HL-60 (cell line): ENCODE data around the gene SPOCK3.

Experiments
- DNase-seq, 2 experiments: peaks; one replicate each; pipeline ENCODE4 v3.0.0-alpha.2; 2010 to 2020; ENCODE audit warnings: low read depth in 1 of 2, low spot score in 1 of 2
- H3K27ac ChIP-seq: fragments of 250-450 bp; sonication (Bioruptor Pico); replicated peaks from 2 replicates; pipeline ENCODE4 v1.5.1; 2020; ENCODE audit warnings: mild to moderate bottlenecking, moderate library complexity
- H3K27me3 ChIP-seq: fragments of 250-450 bp; sonication (Bioruptor Pico); 2 replicates; pipeline ENCODE4 v1.5.1; 2021; ENCODE audit warnings: mild to moderate bottlenecking, moderate library complexity; ENCODE audit not compliant: insufficient read depth, poor library complexity, severe bottlenecking
- H3K4me3 ChIP-seq: replicated peaks from 2 replicates; pipeline ENCODE4 v1.5.1; 2011; ENCODE audit warnings: mild to moderate bottlenecking, control low read depth, low read length; ENCODE audit not compliant: insufficient read depth
- GABPA ChIP-seq: IDR thresholded peaks from 2 replicates; pipeline ENCODE4 v1.6.1; 2012; ENCODE audit warnings: low read depth
- POLR2AphosphoS5 ChIP-seq: IDR thresholded peaks from 2 replicates; pipeline ENCODE4 v1.6.1; 2012; ENCODE audit warnings: low read depth
- REST ChIP-seq: IDR thresholded peaks from 2 replicates; pipeline ENCODE4 v1.6.1; 2012; ENCODE audit warnings: low read depth; ENCODE audit not compliant: insufficient replicate concordance
- SPI1 ChIP-seq: IDR thresholded peaks from 2 replicates; pipeline ENCODE4 v1.6.1; 2012; ENCODE audit warnings: low read depth, mild to moderate bottlenecking, borderline replicate concordance
- TF ChIP-seq, protein P1 (sequence below): IDR thresholded peaks from one replicate; pipeline ENCODE4 v1.5.1; 2011; ENCODE audit warnings: low read length, control low read depth, inconsistent platforms; ENCODE audit not compliant: insufficient read depth

SPOCK3 gene

GRCh38 chr4:167111092-167111491 is 123.2 kb downstream of the SPOCK3 start:
- no peak for DNase-seq
- Histone ChIP-seq H3K4me3 (no peak overlapping the region), H3K27me3 (no peaks in the 10 kb centered on the region), H3K27ac (no peak overlapping the region)
- TF ChIP-seq GABPA: no peak
- TF ChIP-seq SPI1: no peak
- TF ChIP-seq POLR2AphosphoS5: no peak
- TF ChIP-seq, protein P1, sequence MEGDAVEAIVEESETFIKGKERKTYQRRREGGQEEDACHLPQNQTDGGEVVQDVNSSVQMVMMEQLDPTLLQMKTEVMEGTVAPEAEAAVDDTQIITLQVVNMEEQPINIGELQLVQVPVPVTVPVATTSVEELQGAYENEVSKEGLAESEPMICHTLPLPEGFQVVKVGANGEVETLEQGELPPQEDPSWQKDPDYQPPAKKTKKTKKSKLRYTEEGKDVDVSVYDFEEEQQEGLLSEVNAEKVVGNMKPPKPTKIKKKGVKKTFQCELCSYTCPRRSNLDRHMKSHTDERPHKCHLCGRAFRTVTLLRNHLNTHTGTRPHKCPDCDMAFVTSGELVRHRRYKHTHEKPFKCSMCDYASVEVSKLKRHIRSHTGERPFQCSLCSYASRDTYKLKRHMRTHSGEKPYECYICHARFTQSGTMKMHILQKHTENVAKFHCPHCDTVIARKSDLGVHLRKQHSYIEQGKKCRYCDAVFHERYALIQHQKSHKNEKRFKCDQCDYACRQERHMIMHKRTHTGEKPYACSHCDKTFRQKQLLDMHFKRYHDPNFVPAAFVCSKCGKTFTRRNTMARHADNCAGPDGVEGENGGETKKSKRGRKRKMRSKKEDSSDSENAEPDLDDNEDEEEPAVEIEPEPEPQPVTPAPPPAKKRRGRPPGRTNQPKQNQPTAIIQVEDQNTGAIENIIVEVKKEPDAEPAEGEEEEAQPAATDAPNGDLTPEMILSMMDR: no peak
- TF ChIP-seq REST: no peak

DNA sequence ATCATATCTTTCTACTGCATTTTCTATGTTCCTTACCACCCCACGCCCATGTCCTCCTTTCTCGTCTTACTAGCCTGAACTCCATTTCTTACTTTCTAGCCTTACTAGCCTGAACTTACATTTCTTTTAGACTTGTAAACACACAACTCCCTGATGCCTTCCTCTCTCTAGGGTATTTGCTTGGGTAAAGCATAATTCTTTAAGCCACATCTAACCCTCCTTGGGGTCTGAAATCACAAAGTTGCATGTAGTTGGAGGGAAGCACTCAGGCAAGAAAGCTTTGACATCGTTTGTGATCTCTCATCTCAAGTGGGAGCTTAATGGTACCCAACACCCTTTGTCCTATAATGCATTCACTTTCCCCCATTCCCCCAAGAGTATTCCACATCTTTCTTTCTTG is 124.4 kb downstream of the SPOCK3 start:
- no peak for TF ChIP-seq POLR2AphosphoS5
- no peak for TF ChIP-seq GABPA
- TF ChIP-seq SPI1: no peak
- TF ChIP-seq, protein P1: no peak
- no peak for TF ChIP-seq REST
- H3K27ac ChIP-seq: no peak overlapping the region
- no peaks in the 10 kb centered on the region for H3K27me3 ChIP-seq
- no peak overlapping the region for H3K4me3 ChIP-seq
- no peak for DNase-seq

DNA sequence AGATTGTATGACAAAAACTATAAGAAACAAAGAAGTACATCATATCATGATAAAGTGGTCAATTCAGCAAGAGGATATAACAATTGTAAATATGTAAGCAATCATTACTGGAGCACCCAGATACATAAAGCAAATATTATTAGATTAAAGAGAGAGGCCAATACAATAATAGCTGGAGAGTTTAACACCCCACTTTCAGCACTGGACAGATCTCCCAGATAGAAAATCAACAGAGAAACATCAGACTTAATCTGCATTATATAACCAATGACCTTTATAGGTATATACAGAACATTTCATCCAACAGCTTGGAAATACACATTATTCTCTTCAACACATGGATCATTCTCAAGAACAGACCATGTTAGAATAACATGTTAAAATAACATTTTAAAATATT is 128.4 kb downstream of the SPOCK3 start:
- Histone ChIP-seq H3K27ac (no peak overlapping the region), H3K27me3 (no peaks in the 10 kb centered on the region), H3K4me3 (no peak overlapping the region)
- TF ChIP-seq POLR2AphosphoS5: no peak
- no peak for TF ChIP-seq SPI1
- TF ChIP-seq, protein P1: no peak
- TF ChIP-seq REST: peak; percentile 81
- TF ChIP-seq GABPA: no peak
- DNase-seq: no peak
